Endothelial cell of umbilical vein (primary cell): Measurements from ENCODE around the gene COLEC11. TPM values are rescaled to one million over a fixed set of nuclear protein-coding genes. Genes with fewer than 3 reads are reported as not detected.

Source experiments
- BruUV-seq: library from RNA; stranded (reverse); fragments of 400-500 nt; replicated peaks from 2 replicates; lab custom pipeline; 2021; lab: Mats Ljungman, UMichigan
- CTCF ChIA-PET: fragments of 300-600, 350-600 bp; sonication (Branson Sonifier 250); formaldehyde crosslinking; loops from one replicate; lab custom pipeline; 2021; ENCODE audit warnings: antibody characterized with exemption, inconsistent platforms; lab: Charles Lee
- POLR2A ChIA-PET: fragments of 300-600, 350-600 bp; sonication (Branson Sonifier 250); formaldehyde crosslinking; loops from one replicate; lab custom pipeline; 2021; ENCODE audit warnings: antibody characterized with exemption, inconsistent platforms; lab: Charles Lee
- DNase-seq: peaks from one replicate; pipeline ENCODE4 v3.0.0-alpha.2; 2011; ENCODE audit warnings: low read depth, low spot score
- FAIRE-seq: peaks from 2 replicates; lab custom pipeline; 2011; peaks lifted over from hg19 to GRCh38; lab: Jason Lieb, UNC
- H2AFZ ChIP-seq: 2 replicates; pipeline ENCODE4 v1.6.0; 2012; ENCODE audit warnings: low read depth, low read length, control low read depth, inconsistent platforms
- H3K27ac ChIP-seq: 2 replicates; pipeline ENCODE4 v1.5.1; 2011; ENCODE audit warnings: low read depth, mild to moderate bottlenecking, control low read depth, low read length, moderate library complexity; ENCODE audit not compliant: insufficient read depth
- H3K27me3 ChIP-seq, 2 experiments: 2 replicates each; pipeline versions ENCODE4 v1.6.0 to v1.6.1; 2011; ENCODE audit warnings: low read length in 2 of 2, mixed read lengths in 1 of 2; ENCODE audit not compliant: control insufficient read depth in 2 of 2, insufficient read depth in 2 of 2
- H3K36me3 ChIP-seq, 2 experiments: 2 replicates in 1 of 2; 3 replicates in 1 of 2; pipeline ENCODE4 v1.5.1; 2011; ENCODE audit warnings: low read length in 2 of 2, mild to moderate bottlenecking in 1 of 2, moderate library complexity in 1 of 2; ENCODE audit not compliant: control insufficient read depth in 2 of 2, insufficient read depth in 2 of 2; ENCODE audit errors: extremely low read depth in 1 of 2
- H3K4me1 ChIP-seq: 3 replicates; pipeline ENCODE4 v1.5.1; 2011; ENCODE audit warnings: mild to moderate bottlenecking, low read length; ENCODE audit not compliant: control insufficient read depth, insufficient read depth; ENCODE audit errors: extremely low read depth
- H3K4me2 ChIP-seq: 2 replicates; pipeline ENCODE4 v1.6.1; 2011; ENCODE audit warnings: low read length, control low read depth, mixed read lengths; ENCODE audit not compliant: insufficient read depth
- H3K4me3 ChIP-seq, 3 experiments: fragments of 200-600 bp in 1 of 3; sonication (generic), shearing (Covaris generic) in 1 of 3; replicated peaks in 1 of 3; 2 replicates each; pipeline ENCODE4 v1.5.1; 2011 to 2016; ENCODE audit warnings: control low read depth in 3 of 3, low read length in 3 of 3, mild to moderate bottlenecking in 2 of 3, inconsistent platforms in 1 of 3, low read depth in 1 of 3, moderate library complexity in 1 of 3; ENCODE audit not compliant: insufficient read depth in 1 of 3
- H3K79me2 ChIP-seq: 2 replicates; pipeline ENCODE4 v1.6.0; 2012; ENCODE audit warnings: low read length, inconsistent platforms; ENCODE audit not compliant: control insufficient read depth, insufficient read depth
- H3K9ac ChIP-seq: replicated peaks from 2 replicates; pipeline ENCODE3; 2011; ENCODE audit warnings: low read length, control low read depth; ENCODE audit not compliant: insufficient read depth; ENCODE audit errors: extremely low read depth
- H3K9me1 ChIP-seq: replicated peaks from 3 replicates; pipeline ENCODE4 v1.6.0; 2011; ENCODE audit warnings: mild to moderate bottlenecking, low read length; ENCODE audit not compliant: control insufficient read depth, insufficient read depth; ENCODE audit errors: extremely low read depth
- H3K9me3 ChIP-seq: replicated peaks from 2 replicates; pipeline ENCODE4 v1.5.1; 2012; ENCODE audit warnings: low read length, inconsistent platforms; ENCODE audit not compliant: control insufficient read depth, insufficient read depth
- H4K20me1 ChIP-seq: replicated peaks from 2 replicates; pipeline ENCODE3; 2011; ENCODE audit warnings: mild to moderate bottlenecking, low read length; ENCODE audit not compliant: control insufficient read depth, insufficient read depth; ENCODE audit errors: extremely low read depth
- CTCF ChIP-seq, 2 donors: IDR thresholded peaks; 1 replicate in 1 of 2; 2 replicates in 1 of 2; pipeline ENCODE4 v1.5.1; 2011; ENCODE audit warnings: low read length in 2 of 2, mild to moderate bottlenecking in 2 of 2, moderate library complexity in 2 of 2, control low read depth in 1 of 2, inconsistent platforms in 1 of 2, low read depth in 1 of 2; ENCODE audit not compliant: insufficient read depth in 1 of 2; ENCODE audit errors: extremely low read depth in 1 of 2
- FOS ChIP-seq: IDR thresholded peaks from 2 replicates; pipeline ENCODE4 v1.6.1; 2011; ENCODE audit warnings: mild to moderate bottlenecking, low read length, moderate library complexity, borderline replicate concordance; ENCODE audit not compliant: insufficient read depth
- JUN ChIP-seq: IDR thresholded peaks from 2 replicates; pipeline ENCODE4 v1.6.1; 2011; ENCODE audit warnings: borderline replicate concordance, low read depth; ENCODE audit not compliant: insufficient read length, insufficient read depth
- MAX ChIP-seq: IDR thresholded peaks from 2 replicates; pipeline ENCODE4 v1.6.1; 2011; ENCODE audit not compliant: insufficient read depth, insufficient read length
- POLR2AphosphoS5 ChIP-seq: IDR thresholded peaks from 2 replicates; pipeline ENCODE4 v1.6.1; 2012; ENCODE audit warnings: low read depth, mild to moderate bottlenecking, control low read depth, low read length, moderate library complexity; ENCODE audit not compliant: insufficient read depth
- dilution Hi-C: fragments of 300-500 bp; cut with MboI; formaldehyde crosslinking; loops from one replicate; pipeline ENCODE4 v1.15.0; 2019; ENCODE audit warnings: low sequenced_read_pairs; ENCODE audit not compliant: extremely low pct_ligation_motif_present
- intact Hi-C: fragments of 100-400 bp; cut with micrococcal nuclease; formaldehyde crosslinking; loops from one replicate; pipeline ENCODE4 v1.10.0; 2022
- polyA plus RNA-seq, 4 experiments: library from polyadenylated mRNA; depleted of rRNA in 3 of 4; stranded (reverse) in 3 of 4; unstranded in 1 of 4; fragments of >200 nt; gene quantifications; 2 replicates each; pipeline versions ENCODE4 v1.2.1 to v1.2.3, GENCODE V29; 2011 to 2012; ENCODE audit warnings: missing spikeins in 1 of 4
- total RNA-seq: library from RNA; stranded (reverse); gene quantifications from 2 replicates; pipeline ENCODE4 v1.2.3, GENCODE V29; 2021

The COLEC11 gene
- total and polyA plus RNA-seq, 2 donors (not counting 3 experiments of a cell fraction or from before 2014, with no cell fraction given) = 0.15 TPM; not detected in 1

GRCh38 chr2:3647246-3647645, 52.3 kb downstream of the COLEC11 start:
- intact Hi-C loops = no loop called here
- no peak for FAIRE-seq
- no peaks in the 10 kb centered on the region for H3K9me1 ChIP-seq
- dilution Hi-C loops = no loop called here
- CTCF ChIA-PET = no interaction called here
- peaks cover 2% of the 10 kb centered on the region for H3K4me1 ChIP-seq
- H2AFZ ChIP-seq = no peak overlapping the region
- H3K79me2 ChIP-seq = no peaks in the 10 kb centered on the region
- POLR2A ChIA-PET = no interaction called here
- no peak overlapping the region for H3K9ac ChIP-seq
- TF ChIP-seq MAX (no peak), POLR2AphosphoS5 (no peak), FOS (no peak), CTCF (IDR thresholded peaks at IDR 0.05; ENCODE audit: extremely low read depth in 1 of 2, insufficient read depth in 1 of 2, low read depth in 1 of 2, low read length in 2 of 2) (no peak), JUN (no peak)
- H3K4me2 ChIP-seq = no peak overlapping the region
- DNase-seq = no peak
- H3K36me3 ChIP-seq = no peaks in the 10 kb centered on the region
- H3K27ac ChIP-seq = no peak overlapping the region
- no peaks in the 10 kb centered on the region for H4K20me1 ChIP-seq
- no peaks in the 10 kb centered on the region for H3K9me3 ChIP-seq
- no peaks in the 10 kb centered on the region for H3K27me3 ChIP-seq
- H3K4me3 ChIP-seq = no peak overlapping the region
- no TSS peak for BruUV-seq
